Right lobe of liver (tissue), 4 donors: ENCODE measurements around the gene TMEM79.

Experiments used
- POLR2A ChIP-seq: fragments of 450-650 bp; IDR thresholded peaks from one replicate; pipeline ENCODE4 v1.6.1; 2017; ENCODE audit warnings: antibody characterized with exemption, mild to moderate bottlenecking
- TF ChIP-seq, protein P1 (sequence below), 4 donors: fragments of 200-600 bp in 3 of 4; fragments of 450-650 bp in 1 of 4; IDR thresholded peaks; one replicate each; pipeline versions ENCODE4 v1.5.1 to v1.8.0; 2016 to 2022; ENCODE audit warnings: antibody characterized with exemption in 4 of 4, mild to moderate bottlenecking in 2 of 4
- donor health status: DM: no; HTN: no; CAD: no.
- donor health status: DM: no; HTN: no; CAD: no.
- donor health status: DM: no; HTN: yes; CAD: no.

- TF ChIP-seq, protein P1, sequence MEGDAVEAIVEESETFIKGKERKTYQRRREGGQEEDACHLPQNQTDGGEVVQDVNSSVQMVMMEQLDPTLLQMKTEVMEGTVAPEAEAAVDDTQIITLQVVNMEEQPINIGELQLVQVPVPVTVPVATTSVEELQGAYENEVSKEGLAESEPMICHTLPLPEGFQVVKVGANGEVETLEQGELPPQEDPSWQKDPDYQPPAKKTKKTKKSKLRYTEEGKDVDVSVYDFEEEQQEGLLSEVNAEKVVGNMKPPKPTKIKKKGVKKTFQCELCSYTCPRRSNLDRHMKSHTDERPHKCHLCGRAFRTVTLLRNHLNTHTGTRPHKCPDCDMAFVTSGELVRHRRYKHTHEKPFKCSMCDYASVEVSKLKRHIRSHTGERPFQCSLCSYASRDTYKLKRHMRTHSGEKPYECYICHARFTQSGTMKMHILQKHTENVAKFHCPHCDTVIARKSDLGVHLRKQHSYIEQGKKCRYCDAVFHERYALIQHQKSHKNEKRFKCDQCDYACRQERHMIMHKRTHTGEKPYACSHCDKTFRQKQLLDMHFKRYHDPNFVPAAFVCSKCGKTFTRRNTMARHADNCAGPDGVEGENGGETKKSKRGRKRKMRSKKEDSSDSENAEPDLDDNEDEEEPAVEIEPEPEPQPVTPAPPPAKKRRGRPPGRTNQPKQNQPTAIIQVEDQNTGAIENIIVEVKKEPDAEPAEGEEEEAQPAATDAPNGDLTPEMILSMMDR (IDR thresholded peaks at IDR 0.05) = no peak
- TF ChIP-seq POLR2A = no peak
Observed at GRCh38 chr1:156295391-156295947, 11.3 kb downstream of the TMEM79 start, which contains the start of gene GLMP.
